ENCODE data around the gene LYZ.

LYZ gene

DNA sequence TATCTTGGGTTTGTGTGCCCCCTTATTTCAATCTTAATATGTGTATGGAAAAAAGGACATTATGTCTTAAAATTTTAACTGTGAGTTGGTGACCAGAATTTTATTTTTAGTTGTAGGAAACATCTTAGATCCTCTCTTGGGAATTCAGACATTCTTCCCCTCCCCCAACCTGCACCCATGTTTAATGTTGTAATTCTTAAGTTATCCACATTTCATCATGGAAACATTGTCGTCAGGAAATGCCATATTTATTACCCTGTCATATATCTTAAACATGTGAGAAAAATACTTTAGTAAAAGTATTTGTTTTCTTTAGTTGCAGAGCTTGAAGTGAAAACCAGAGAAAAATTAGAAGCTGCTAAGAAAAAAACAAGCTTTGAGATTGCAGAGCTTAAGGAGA lies 41.6 kb downstream of the LYZ start:
- FAIRE-seq: no peak

GRCh38 chr12:69392179-69392928 lies 44.2 kb downstream of the LYZ start:
- peak; percentile 29 for FAIRE-seq

DNA sequence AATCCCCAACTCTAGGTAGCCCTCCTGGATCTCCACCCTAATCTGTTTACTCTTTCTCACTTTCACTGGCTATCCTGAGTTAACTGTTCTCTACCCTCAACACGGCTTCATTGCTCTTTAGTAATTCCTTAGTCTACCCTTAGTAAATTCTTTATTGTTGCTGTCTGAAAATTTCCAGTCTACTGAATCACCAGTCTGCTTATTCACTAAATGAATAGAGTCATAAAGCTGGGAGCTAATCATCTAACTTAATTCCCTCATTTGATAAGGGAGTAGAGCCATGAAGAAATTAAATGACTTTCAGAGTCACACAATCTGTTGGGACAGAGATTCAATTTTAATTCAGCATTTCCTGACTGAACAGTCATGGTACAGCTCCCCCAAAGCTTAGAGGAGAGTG lies 47.9 kb downstream of the LYZ start:
- FAIRE-seq: no peak

GRCh38 chr12:69396963-69397362 lies 48.8 kb downstream of the LYZ start:
- FAIRE-seq: no peak

DNA sequence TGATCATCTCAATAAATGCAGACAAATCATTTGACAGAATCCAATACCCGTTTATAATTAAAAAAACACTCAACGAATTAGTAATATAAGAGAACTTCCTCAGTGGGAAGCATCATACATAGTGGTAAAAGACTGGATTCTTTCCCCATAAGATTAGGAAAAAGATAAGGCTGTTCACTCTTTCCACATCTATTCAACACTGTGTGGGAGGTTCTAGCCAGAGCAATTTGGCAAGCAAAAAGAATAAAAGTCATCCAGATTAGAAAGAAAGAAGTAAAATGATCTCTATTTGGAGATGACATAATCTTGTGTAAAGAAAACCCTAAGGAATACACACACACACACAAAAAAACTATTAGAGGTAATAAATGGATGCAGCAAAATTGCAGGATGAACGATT lies 49.8 kb downstream of the LYZ start:
- FAIRE-seq: no peak

DNA sequence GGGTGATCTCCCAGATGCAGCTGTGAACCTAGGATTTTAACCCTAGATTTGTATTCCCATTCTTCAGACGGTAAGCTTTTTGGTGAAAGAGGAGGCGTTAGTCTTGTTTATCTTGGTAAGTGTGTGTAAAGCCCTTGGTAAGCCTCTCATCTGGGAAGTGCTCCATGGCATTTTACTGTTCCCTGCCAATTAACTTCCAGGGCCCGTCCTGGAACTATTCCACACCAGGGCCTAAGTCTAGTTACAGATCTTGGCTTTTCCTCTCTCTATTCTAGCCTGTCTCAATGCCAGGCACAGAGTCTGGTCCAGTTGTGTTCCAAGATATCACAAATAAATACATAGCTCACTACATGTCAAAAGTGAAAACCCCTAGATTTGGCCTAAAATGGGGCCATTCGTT lies 53.8 kb downstream of the LYZ start:
- FAIRE-seq: no peak

Measured in endometrium (tissue), 2 donors.